ENCODE measurements around the gene ARHGEF19.
"Not testable (repeated sequence)": the region's sequence is repeated elsewhere in the genome, so short reads cannot be mapped to it uniquely, and the experiment has no call there.

Gene ARHGEF19

GRCh38 chr1:16180291-16180824 lies 32.1 kb downstream of the ARHGEF19 start:
- DNase-seq (ENCODE audit: low read depth), result no peak

- no peak for DNase-seq (ENCODE audit: low read depth)
These were observed 33.6 kb downstream of the ARHGEF19 start for GRCh38 chr1:16178596-16179497.

- no peak for DNase-seq (ENCODE audit: low read depth)
These were observed 35.1 kb downstream of the ARHGEF19 start for GRCh38 chr1:16177306-16177705.

GRCh38 chr1:16176653-16177052 lies 35.8 kb downstream of the ARHGEF19 start:
- no peak for DNase-seq (ENCODE audit: low read depth)

- DNase-seq (ENCODE audit: low read depth), result no peak
These were observed 36.6 kb downstream of the ARHGEF19 start for GRCh38 chr1:16175610-16176553.

GRCh38 chr1:16174886-16175598 lies 37.4 kb downstream of the ARHGEF19 start:
- no peak for DNase-seq (ENCODE audit: low read depth)

- DNase-seq (ENCODE audit: low read depth), result no peak
These were observed 38.1 kb downstream of the ARHGEF19 start for GRCh38 chr1:16174261-16174868.

- DNase-seq (ENCODE audit: low read depth), result no peak
These were observed 38.8 kb downstream of the ARHGEF19 start for GRCh38 chr1:16173447-16174260.

GRCh38 chr1:16172964-16173446 lies 39.4 kb downstream of the ARHGEF19 start:
- no peak for DNase-seq (ENCODE audit: low read depth)

GRCh38 chr1:16172218-16172830 lies 40.1 kb downstream of the ARHGEF19 start:
- DNase-seq (ENCODE audit: low read depth), result no peak

GRCh38 chr1:16171314-16172151 lies 40.9 kb downstream of the ARHGEF19 start:
- DNase-seq (ENCODE audit: low read depth), result no peak

- DNase-seq (ENCODE audit: low read depth), result no peak
These were observed 42.2 kb downstream of the ARHGEF19 start for GRCh38 chr1:16170283-16170673.

GRCh38 chr1:16168622-16169360 lies 43.7 kb downstream of the ARHGEF19 start:
- no peak for DNase-seq (ENCODE audit: low read depth)

- DNase-seq (ENCODE audit: low read depth), result not testable (repeated sequence)
These were observed 44.3 kb downstream of the ARHGEF19 start for GRCh38 chr1:16168144-16168495.

GRCh38 chr1:16167331-16168143 lies 44.9 kb downstream of the ARHGEF19 start:
- no peak for DNase-seq (ENCODE audit: low read depth)

GRCh38 chr1:16166117-16166516 lies 46.3 kb downstream of the ARHGEF19 start:
- DNase-seq (ENCODE audit: low read depth), result no peak

- no peak for DNase-seq (ENCODE audit: low read depth)
These were observed 46.9 kb downstream of the ARHGEF19 start for GRCh38 chr1:16165548-16165947.

- no peak for DNase-seq (ENCODE audit: low read depth)
These were observed 47.4 kb downstream of the ARHGEF19 start for GRCh38 chr1:16165073-16165364.
